Measurements from ENCODE around the gene BMP7. TPM values are rescaled to one million over a fixed set of nuclear protein-coding genes. Genes with fewer than 3 reads are reported as not detected.
"Not testable (repeated sequence)": the region's sequence is repeated elsewhere in the genome, so short reads cannot be mapped to it uniquely, and the experiment has no call there.

BMP7 gene
- total and polyA plus RNA-seq, 2 of the 13 experiments (the other 11 are each of a cell fraction or from before 2014, with no cell fraction given) = not detected

- H3K9ac ChIP-seq (ENCODE audit: insufficient read depth, low read depth, low read length); DNase-seq (ENCODE audit: low spot score); POLR2A ChIA-PET; BruUV-seq (replicated peaks); H3K36me3 ChIP-seq (replicated peaks in 1 of 2; ENCODE audit: control insufficient read depth in 1 of 2, insufficient read depth in 2 of 2, low read length in 2 of 2); H2AFZ ChIP-seq (ENCODE audit: low read length); in situ Hi-C loops (cut with HindIII; ENCODE audit: extremely low pct_ligation_motif_present, low pct_unique_long_range_greater_than_20kb); FAIRE-seq; H3K4me2 ChIP-seq (ENCODE audit: low read depth, low read length); H3K9me3 ChIP-seq (ENCODE audit: low read length); ATAC-seq; H4K20me1 ChIP-seq (ENCODE audit: insufficient read depth, low read length); H3K4me1 ChIP-seq (ENCODE audit: insufficient read depth, low read length); H3K27ac ChIP-seq (ENCODE audit: extremely low read length, insufficient read depth, low read length); H3K4me3 ChIP-seq (replicated peaks in 1 of 3; ENCODE audit: insufficient read depth in 1 of 3, low read depth in 2 of 3, low read length in 3 of 3); H3K79me2 ChIP-seq (ENCODE audit: insufficient read depth, low read length); CTCF ChIA-PET (ENCODE audit: low intra/inter-chr PET ratio, low total read pairs): not testable (repeated sequence)
- intact Hi-C loops (cut with micrococcal nuclease; ENCODE audit: unreplicated experiment) = loop anchor here (10.0 kb wide), 1 partner anchor 105 kb away; no protein-coding TSS in a partner anchor
- peaks cover 2 to 41% of the 10 kb centered on the region in 2 experiments; a peak in 4 of 5 replicates for H3K27me3 ChIP-seq (ENCODE audit: control insufficient read depth in 1 of 2, insufficient read depth in 2 of 2, low read length in 2 of 2)
- 98% methylated on average over 1 of the region's 1 CpG for WGBS (ENCODE audit: low lambda C conversion rate)
These were observed 26.7 kb downstream of the BMP7 start for GRCh38 chr20:57239725-57240124.

DNA sequence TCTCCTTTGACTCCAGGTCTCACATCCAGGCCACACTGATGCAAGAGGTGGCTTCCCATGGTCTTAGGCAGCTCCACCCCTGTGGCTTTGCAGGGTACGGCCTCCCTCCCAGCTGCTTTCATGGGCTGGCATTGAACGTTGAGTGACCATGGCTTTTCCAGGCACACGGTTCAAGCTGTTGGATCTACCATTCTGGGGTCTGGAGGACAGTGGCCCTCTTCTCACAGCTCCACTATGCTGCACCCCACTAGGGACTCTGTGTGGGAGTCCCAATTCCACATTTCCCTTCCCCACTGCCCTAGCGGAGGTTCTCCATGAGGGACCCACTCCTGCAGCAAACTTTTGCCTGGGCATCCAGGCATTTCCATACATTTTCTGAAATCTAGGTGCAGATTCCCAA, 27.1 kb downstream of the BMP7 start:
- H3K27ac ChIP-seq (ENCODE audit: extremely low read length, insufficient read depth, low read length); BruUV-seq (replicated peaks); H3K9me3 ChIP-seq (ENCODE audit: low read length); H3K36me3 ChIP-seq (replicated peaks in 1 of 2; ENCODE audit: control insufficient read depth in 1 of 2, insufficient read depth in 2 of 2, low read length in 2 of 2); H3K4me3 ChIP-seq (replicated peaks in 1 of 3; ENCODE audit: insufficient read depth in 1 of 3, low read depth in 2 of 3, low read length in 3 of 3); H2AFZ ChIP-seq (ENCODE audit: low read length); FAIRE-seq; ATAC-seq; H3K4me1 ChIP-seq (ENCODE audit: insufficient read depth, low read length); CTCF ChIA-PET (ENCODE audit: low intra/inter-chr PET ratio, low total read pairs); H3K9ac ChIP-seq (ENCODE audit: insufficient read depth, low read depth, low read length); H3K79me2 ChIP-seq (ENCODE audit: insufficient read depth, low read length); in situ Hi-C loops (cut with HindIII; ENCODE audit: extremely low pct_ligation_motif_present, low pct_unique_long_range_greater_than_20kb); POLR2A ChIA-PET; H4K20me1 ChIP-seq (ENCODE audit: insufficient read depth, low read length); DNase-seq (ENCODE audit: low spot score); intact Hi-C loops (cut with micrococcal nuclease; ENCODE audit: unreplicated experiment); H3K4me2 ChIP-seq (ENCODE audit: low read depth, low read length): not testable (repeated sequence)
- H3K27me3 ChIP-seq (ENCODE audit: control insufficient read depth in 1 of 2, insufficient read depth in 2 of 2, low read length in 2 of 2) = peaks cover 1 to 44% of the 10 kb centered on the region in 2 experiments; a peak in 4 of 5 replicates
- 25% methylated on average over 4 of the region's 4 CpGs for WGBS (ENCODE audit: low lambda C conversion rate)

- CTCF ChIA-PET (ENCODE audit: low intra/inter-chr PET ratio, low total read pairs) = no interaction called here
- Histone ChIP-seq H3K36me3 (replicated peaks in 1 of 2; ENCODE audit: control insufficient read depth in 1 of 2, insufficient read depth in 2 of 2, low read length in 2 of 2) (no peaks in the 10 kb centered on the region), H3K79me2 (ENCODE audit: insufficient read depth, low read length) (no peaks in the 10 kb centered on the region), H3K27me3 (ENCODE audit: control insufficient read depth in 1 of 2, insufficient read depth in 2 of 2, low read length in 2 of 2) (peaks cover 0 to 41% of the 10 kb centered on the region in 2 experiments; a peak in 3 of 5 replicates), H2AFZ (ENCODE audit: low read length) (no peak overlapping the region), H3K4me2 (ENCODE audit: low read depth, low read length) (no peak overlapping the region), H3K9me3 (ENCODE audit: low read length) (no peaks in the 10 kb centered on the region), H3K4me3 (replicated peaks in 1 of 3; ENCODE audit: insufficient read depth in 1 of 3, low read depth in 2 of 3, low read length in 3 of 3) (no peak overlapping the region), H3K27ac (ENCODE audit: extremely low read length, insufficient read depth, low read length) (no peak overlapping the region), H4K20me1 (ENCODE audit: insufficient read depth, low read length) (no peaks in the 10 kb centered on the region), H3K9ac (ENCODE audit: insufficient read depth, low read depth, low read length) (no peak overlapping the region), H3K4me1 (ENCODE audit: insufficient read depth, low read length) (no peaks in the 10 kb centered on the region)
- FAIRE-seq (no peak), DNase-seq (ENCODE audit: low spot score) (no peak), ATAC-seq (no peak)
- POLR2A ChIA-PET = no interaction called here
- no peak for TF ChIP-seq PRDM10 (CRISPR knock-in tag; IDR thresholded peaks at IDR 0.05; ENCODE audit: low read depth)
- no peak for TF ChIP-seq NFAT5 (CRISPR knock-in tag; IDR thresholded peaks at IDR 0.05)
- WGBS (ENCODE audit: low lambda C conversion rate) = 11% methylated on average over 4 of the region's 4 CpGs
- BruUV-seq (replicated peaks) = no TSS peak
- intact Hi-C loops (cut with micrococcal nuclease; ENCODE audit: unreplicated experiment) = no loop called here
- in situ Hi-C loops (cut with HindIII; ENCODE audit: extremely low pct_ligation_motif_present, low pct_unique_long_range_greater_than_20kb) = no loop called here
These were observed 28.4 kb downstream of the BMP7 start for GRCh38 chr20:57238089-57238488.
